ENCODE data around the gene PRORP. TPM values are rescaled to one million over a fixed set of nuclear protein-coding genes. Genes with fewer than 3 reads are reported as not detected.

The PRORP gene
- total and polyA plus RNA-seq, 2 of the 13 experiments (the other 11 are each of a cell fraction or from before 2014, with no cell fraction given), result 48.9 to 88.7 TPM

DNA sequence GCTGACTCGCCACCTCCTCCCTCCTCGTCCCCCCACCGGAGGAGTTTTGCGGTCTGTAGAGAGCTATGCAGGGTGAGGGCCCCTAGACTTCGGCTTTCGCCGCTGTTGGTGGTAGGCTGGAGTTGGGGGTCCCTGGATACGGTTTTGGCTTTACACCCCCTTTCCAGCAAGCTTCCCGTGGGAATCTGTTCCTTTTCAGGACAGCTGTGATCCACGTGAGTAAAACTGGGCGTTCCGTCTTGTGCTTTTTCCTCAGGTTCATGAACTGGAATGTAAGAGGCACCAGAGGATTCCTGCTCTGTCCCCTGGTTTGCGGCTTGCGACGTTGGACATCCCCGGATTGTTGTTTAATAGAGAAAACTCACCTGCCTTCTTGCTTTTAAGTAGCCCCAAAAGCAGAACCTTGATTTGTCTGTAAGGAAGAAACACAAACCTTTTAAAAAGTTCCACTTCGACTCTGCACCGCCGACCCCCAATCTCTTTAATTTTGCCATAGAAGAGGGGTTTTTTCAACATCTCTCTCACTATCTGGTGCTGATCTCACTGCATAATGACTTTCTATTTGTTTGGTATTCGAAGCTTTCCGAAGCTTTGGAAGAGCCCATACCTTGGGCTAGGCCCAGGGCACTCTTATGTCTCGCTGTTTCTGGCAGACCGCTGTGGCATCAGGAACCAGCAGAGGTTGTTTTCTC, 490 bp downstream of the PRORP start (continued):
- TF ChIP-seq NFATC3 (CRISPR knock-in tag; IDR thresholded peaks at IDR 0.05) (no peak), ZSCAN12 (CRISPR knock-in tag; IDR thresholded peaks at IDR 0.05) (peak; percentile 40; the same call in 1 of the 2 replicates), MEF2D (CRISPR knock-in tag; IDR thresholded peaks at IDR 0.05) (no peak), XRCC5 (optimal IDR thresholded peaks at IDR 0.05; ENCODE audit: low read length) (no peak), ZNF674 (CRISPR knock-in tag; IDR thresholded peaks at IDR 0.05; ENCODE audit: low read depth) (0 out of 2 replicates have a peak, but pooled peaks have one; percentile 76), ZNF326 (CRISPR knock-in tag; IDR thresholded peaks at IDR 0.05; ENCODE audit: borderline replicate concordance) (peak; percentile 18; the same call in 1 of the 2 replicates), AGO2 (optimal IDR thresholded peaks at IDR 0.05; ENCODE audit: low read depth, low read length) (no peak), ETV5 (CRISPR knock-in tag; IDR thresholded peaks at IDR 0.05; ENCODE audit: borderline replicate concordance) (no peak; the same call in 1 of the 2 replicates), ZNF83 (CRISPR knock-in tag; IDR thresholded peaks at IDR 0.05; ENCODE audit: borderline replicate concordance) (no peak), GTF2F1 (IDR thresholded peaks at IDR 0.05; ENCODE audit: low read length) (0 out of 2 replicates have a peak, but pooled peaks have one; percentile 9), SMYD3 (CRISPR knock-in tag; IDR thresholded peaks at IDR 0.05) (no peak; the same call in 1 of the 2 replicates), NCOA5 (CRISPR knock-in tag; IDR thresholded peaks at IDR 0.05) (no peak), CHCHD3 (CRISPR knock-in tag; IDR thresholded peaks at IDR 0.05) (no peak), IRX3 (CRISPR knock-in tag; IDR thresholded peaks at IDR 0.05; ENCODE audit: borderline replicate concordance, low read depth) (no peak), REL (CRISPR knock-in tag; conservative IDR thresholded peaks at IDR 0.05) (0 out of 2 replicates have a peak, but pooled peaks have one; percentile 18), SRSF4 (IDR thresholded peaks at IDR 0.05; ENCODE audit: low read depth, low read length, poor library complexity, severe bottlenecking) (no peak), FOXK1 (CRISPR knock-in tag; IDR thresholded peaks at IDR 0.05; ENCODE audit: borderline replicate concordance, low read depth) (no peak), ZNF207 (IDR thresholded peaks at IDR 0.05; ENCODE audit: borderline replicate concordance) (no peak), FOXO1 (CRISPR knock-in tag; IDR thresholded peaks at IDR 0.05) (0 out of 2 replicates have a peak, but pooled peaks have one; percentile 10), ERF (CRISPR knock-in tag; IDR thresholded peaks at IDR 0.05) (peak; percentile 6; the same call in 1 of the 2 replicates), MTF1 (CRISPR knock-in tag; IDR thresholded peaks at IDR 0.05) (no peak)
- TF ChIP-seq, protein P1, sequence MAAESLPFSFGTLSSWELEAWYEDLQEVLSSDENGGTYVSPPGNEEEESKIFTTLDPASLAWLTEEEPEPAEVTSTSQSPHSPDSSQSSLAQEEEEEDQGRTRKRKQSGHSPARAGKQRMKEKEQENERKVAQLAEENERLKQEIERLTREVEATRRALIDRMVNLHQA (CRISPR knock-in tag; IDR thresholded peaks at IDR 0.05), result 0 out of 2 replicates have a peak, but pooled peaks have one; percentile 22
- TF ChIP-seq, protein P2, sequence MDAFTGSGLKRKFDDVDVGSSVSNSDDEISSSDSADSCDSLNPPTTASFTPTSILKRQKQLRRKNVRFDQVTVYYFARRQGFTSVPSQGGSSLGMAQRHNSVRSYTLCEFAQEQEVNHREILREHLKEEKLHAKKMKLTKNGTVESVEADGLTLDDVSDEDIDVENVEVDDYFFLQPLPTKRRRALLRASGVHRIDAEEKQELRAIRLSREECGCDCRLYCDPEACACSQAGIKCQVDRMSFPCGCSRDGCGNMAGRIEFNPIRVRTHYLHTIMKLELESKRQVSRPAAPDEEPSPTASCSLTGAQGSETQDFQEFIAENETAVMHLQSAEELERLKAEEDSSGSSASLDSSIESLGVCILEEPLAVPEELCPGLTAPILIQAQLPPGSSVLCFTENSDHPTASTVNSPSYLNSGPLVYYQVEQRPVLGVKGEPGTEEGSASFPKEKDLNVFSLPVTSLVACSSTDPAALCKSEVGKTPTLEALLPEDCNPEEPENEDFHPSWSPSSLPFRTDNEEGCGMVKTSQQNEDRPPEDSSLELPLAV (CRISPR knock-in tag; conservative IDR thresholded peaks at IDR 0.05; ENCODE audit: low read depth), result no peak
- TF ChIP-seq, protein P3, sequence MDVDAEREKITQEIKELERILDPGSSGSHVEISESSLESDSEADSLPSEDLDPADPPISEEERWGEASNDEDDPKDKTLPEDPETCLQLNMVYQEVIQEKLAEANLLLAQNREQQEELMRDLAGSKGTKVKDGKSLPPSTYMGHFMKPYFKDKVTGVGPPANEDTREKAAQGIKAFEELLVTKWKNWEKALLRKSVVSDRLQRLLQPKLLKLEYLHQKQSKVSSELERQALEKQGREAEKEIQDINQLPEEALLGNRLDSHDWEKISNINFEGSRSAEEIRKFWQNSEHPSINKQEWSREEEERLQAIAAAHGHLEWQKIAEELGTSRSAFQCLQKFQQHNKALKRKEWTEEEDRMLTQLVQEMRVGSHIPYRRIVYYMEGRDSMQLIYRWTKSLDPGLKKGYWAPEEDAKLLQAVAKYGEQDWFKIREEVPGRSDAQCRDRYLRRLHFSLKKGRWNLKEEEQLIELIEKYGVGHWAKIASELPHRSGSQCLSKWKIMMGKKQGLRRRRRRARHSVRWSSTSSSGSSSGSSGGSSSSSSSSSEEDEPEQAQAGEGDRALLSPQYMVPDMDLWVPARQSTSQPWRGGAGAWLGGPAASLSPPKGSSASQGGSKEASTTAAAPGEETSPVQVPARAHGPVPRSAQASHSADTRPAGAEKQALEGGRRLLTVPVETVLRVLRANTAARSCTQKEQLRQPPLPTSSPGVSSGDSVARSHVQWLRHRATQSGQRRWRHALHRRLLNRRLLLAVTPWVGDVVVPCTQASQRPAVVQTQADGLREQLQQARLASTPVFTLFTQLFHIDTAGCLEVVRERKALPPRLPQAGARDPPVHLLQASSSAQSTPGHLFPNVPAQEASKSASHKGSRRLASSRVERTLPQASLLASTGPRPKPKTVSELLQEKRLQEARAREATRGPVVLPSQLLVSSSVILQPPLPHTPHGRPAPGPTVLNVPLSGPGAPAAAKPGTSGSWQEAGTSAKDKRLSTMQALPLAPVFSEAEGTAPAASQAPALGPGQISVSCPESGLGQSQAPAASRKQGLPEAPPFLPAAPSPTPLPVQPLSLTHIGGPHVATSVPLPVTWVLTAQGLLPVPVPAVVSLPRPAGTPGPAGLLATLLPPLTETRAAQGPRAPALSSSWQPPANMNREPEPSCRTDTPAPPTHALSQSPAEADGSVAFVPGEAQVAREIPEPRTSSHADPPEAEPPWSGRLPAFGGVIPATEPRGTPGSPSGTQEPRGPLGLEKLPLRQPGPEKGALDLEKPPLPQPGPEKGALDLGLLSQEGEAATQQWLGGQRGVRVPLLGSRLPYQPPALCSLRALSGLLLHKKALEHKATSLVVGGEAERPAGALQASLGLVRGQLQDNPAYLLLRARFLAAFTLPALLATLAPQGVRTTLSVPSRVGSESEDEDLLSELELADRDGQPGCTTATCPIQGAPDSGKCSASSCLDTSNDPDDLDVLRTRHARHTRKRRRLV (CRISPR knock-in tag; IDR thresholded peaks at IDR 0.05), result no peak; the same call in 1 of the 2 replicates

Measured in HepG2 (cell line).